HG03066 (cell line): ENCODE data around the gene MANF.

ENCODE experiments used
- ATAC-seq: cut with Tn5 transposase; IDR thresholded peaks from one replicate; pipeline ENCODE4 v1.9.1; 2021; ENCODE audit warnings: low read depth; ENCODE audit not compliant: unreplicated experiment

Gene MANF

GRCh38 chr3:51422211-51422610 lies 37.1 kb downstream of the MANF start:
- ATAC-seq = no peak

- ATAC-seq = no peak
Measured at GRCh38 chr3:51426921-51427320, 41.8 kb downstream of the MANF start.

- ATAC-seq = no peak
Measured at GRCh38 chr3:51429138-51429537, 44.0 kb downstream of the MANF start.

- ATAC-seq = no peak
Measured at GRCh38 chr3:51434110-51434509, 49.0 kb downstream of the MANF start.

- no peak for ATAC-seq
Measured at GRCh38 chr3:51434746-51435327, 49.7 kb downstream of the MANF start.

GRCh38 chr3:51436998-51437639 lies 52.0 kb downstream of the MANF start:
- no peak for ATAC-seq
